CD4-positive, alpha-beta T cell treated with Interleukin-4 for 1 hour (primary cell): ENCODE measurements around the gene CALD1.
"Not testable (repeated sequence)": the region's sequence is repeated elsewhere in the genome, so short reads cannot be mapped to it uniquely, and the experiment has no call there.

ENCODE experiments used
- DNase-seq, 2 donors: peaks; one replicate each; pipeline ENCODE4 v3.0.0-alpha.2; 2020 to 2022

The CALD1 gene

DNA sequence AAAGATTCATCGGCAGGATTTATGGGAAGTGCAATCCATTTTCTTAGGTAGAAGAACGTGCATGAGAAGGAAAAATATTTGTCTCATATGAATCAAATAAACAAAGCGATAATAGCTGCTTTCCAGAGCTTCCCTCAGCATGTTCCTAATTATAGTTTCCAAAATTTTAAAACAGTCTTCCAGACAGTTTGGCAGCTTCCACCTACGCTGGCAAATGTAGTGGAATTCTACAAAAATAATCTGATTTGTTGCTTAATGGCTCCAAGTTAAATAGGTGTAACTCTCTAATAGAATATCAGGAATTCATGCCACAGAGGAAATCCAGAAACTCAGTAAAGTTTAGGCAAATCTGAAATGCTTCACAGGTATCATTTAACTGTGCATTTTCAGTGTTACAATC lies 183.6 kb downstream of the CALD1 start:
- DNase-seq = no peak

DNA sequence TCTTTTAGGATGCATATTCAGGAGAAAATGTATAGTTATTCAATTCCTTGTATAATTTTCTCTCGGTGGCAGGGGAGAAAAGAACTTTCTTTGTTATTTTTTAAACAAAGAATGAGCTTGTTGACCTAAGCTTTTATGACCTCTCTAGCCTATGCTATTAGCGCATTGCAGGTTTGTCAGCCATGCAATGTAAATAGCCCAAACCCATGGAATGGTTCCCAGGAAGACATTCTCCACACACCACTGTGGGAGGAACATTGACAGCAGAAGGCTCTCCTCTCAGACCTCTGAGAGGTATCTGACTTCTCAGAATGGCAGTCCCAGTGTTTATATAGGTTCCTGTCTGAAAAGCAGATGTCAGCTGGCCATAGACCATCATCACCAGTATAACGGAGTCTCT lies 187.3 kb downstream of the CALD1 start:
- DNase-seq = no peak

DNA sequence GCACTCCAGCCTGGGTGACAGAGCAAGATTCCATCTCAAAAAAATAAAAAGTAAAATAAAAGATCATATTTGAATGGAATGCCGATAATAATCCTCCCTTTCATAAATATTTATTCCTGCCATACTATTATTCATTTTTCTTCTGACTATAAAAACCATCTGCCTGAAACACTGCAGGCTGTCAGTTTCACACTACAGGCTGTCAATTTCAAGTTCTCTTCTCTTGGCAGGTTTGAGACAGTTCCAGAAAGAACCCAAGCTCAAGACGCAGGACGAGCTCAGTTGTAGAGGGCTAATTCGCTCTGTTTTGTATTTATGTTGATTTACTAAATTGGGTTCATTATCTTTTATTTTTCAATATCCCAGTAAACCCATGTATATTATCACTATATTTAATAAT lies 188.7 kb downstream of the CALD1 start:
- DNase-seq = no peak

DNA sequence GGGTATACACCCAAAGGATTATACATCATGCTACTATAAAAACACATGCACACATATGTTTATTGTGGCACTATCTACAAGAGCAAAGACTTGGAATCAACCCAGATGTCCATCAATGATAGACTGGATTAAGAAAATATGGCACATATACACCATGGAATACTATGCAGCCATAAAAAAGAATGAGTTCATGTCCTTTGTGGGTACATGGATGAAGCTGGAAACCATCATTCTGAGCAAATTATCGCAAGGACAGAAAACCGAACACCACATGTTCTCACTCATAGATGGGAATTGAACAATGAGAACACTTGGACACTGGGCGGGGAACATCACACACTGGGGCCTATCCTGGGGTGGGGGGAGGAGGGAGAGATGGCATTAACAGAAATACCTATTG lies 202.2 kb downstream of the CALD1 start:
- not testable (repeated sequence) for DNase-seq

DNA sequence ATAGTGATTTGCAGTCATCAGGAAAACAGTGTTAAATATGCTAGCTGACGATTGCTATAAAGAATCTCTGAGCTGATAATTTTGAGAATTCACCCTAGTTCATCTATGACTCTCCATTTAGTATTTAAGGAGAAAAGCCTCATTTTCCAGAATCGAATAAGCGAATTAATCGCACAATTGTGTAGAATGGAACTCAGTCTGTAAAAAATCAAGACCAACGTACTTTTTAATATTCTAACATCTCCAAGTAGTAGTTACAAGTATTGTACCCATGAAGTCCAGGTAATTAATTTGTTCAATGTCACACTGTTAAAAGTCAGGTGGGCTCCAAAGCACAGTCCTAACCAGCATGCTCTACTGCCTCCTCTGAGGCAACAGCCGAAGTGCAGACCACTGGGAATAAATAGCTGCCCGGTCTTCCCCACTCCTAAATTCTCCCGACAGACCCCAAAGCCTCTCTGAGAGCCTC lies 206.5 kb downstream of the CALD1 start:
- no peak for DNase-seq

DNA sequence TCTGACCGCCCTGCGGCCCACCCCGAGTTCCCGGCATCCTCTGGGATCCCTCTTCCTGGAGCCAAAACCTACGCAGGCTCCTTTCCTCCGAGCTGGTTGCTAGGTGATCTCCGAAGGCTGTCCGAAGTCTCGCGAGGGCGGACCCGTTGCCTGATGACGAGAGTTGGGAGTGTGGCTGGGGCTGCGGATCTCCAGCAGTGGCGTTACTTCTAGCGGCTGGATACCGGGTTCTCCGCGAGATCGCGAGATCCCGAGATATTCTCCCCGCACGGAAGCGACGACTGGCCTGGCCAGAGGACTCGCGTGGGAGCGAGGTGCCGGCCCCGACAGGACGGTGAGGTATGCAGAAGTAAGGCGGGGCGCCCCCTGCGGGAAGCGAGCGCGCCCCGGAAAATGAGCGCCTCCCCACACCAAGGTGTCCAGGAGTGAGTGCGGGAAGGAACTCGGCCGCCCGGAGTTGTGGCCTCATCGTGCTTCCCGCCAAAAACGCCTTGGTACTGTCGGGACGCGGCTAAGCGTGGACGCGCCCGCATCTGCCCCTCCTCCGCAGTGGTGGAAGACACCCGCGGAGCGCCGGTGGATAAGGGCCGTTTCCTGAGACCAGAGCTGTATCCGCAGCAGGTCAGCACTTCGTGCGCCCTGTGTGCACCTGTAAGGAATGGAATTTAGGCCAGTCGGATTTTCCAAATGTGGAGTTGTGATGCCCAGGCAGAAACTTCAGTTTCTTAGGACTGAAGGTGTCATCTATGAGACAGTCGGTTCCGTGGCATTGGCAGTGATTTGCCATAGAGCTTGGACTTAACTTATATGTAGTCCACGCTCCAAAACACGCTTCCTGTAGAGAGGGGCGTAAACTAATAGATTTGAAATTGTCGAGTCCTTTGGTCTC lies 207.2 kb downstream of the CALD1 start, which contains the start of gene AGBL3:
TSS of gene AGBL3 (plus strand) at position 146 of the 889 bp plus-strand sequence. CDS start 1,426 bp downstream, outside the sequence.
- DNase-seq = peak; percentile 91 to 92

DNA sequence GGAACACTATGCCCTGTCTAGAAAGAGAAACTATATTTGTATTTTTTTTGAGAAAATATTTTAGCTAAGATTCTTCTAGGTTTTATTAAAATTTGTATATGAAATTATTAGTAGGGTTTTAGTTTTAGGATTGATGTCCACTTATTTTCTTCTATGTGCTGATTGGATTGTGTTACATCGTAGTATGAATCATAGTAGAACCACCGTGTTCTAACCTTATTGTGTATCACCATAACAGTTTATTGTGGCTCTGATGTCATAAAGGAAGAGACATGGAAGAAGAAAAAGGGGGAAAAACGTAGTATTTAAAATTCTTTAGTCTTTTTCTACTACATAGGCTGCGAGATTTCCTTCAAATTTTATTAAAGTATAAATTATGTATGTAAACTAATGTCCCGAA lies 208.7 kb downstream of the CALD1 start:
- no peak for DNase-seq

DNA sequence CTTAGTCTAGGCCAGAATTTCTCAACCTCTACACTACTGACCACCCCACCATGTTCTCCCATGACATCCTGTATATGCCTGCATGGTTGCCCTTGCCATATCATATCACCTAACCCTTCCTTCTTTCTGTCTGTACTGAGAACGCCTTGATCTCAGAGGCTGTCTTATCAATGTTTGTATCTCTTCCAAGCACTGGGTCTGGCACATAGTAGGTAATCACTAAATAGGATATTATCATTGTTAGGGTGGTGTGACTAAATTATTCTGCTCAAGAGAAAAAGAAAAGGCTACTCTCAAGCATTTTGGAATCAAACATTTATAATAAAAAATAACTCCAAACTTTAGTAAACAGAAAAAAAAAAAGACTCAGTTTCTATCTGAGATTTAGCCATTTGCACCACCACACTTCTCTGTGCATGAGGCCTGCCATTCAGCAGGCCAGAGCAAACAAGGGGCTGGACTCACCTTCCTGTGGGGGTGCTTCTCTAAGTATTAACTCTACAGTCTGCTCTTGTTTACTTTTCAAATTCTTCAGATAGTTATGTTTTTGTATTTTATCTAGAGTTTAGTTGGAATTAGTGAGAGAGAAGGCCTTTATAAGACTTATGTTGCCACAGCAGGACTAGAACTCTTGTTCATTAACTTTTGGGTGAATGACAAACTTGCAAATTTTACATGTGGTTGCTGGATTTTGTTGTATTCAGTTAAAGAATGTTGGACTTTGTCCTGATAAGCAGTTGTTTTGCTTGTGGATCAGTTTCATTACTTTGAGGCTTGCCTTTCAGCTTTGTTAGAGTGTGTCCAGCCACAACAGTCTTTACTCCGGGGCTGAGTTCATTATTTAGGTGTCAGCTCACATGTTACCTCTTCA lies 212.3 kb downstream of the CALD1 start:
- no peak for DNase-seq

DNA sequence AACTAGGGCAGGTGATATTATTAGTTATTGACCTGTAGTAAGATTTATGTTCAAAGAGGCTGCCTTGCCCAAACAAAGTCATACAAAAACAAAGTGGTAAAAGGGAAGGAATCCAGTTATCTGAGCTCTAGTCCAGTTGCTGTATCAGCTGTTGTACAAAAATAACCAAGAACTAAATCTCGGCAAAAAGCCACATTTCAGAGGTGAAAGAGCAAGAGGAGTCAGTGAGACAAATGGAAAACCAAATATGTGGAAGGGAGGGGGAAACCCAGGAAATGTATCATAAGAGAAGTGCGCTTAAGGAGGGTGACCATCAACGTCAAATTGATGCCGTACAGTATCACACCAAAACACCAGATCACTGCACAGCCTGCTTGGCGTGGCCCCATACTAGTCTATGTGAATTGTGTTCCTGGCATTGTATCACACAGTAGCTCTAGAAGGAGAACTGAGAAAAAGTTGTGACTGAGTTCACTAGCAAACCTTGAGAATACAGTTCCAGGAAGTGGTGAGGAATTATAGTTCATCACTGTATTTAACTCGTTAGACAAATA lies 213.3 kb downstream of the CALD1 start:
- peak in 1 of 2 donors; percentile 45 for DNase-seq

DNA sequence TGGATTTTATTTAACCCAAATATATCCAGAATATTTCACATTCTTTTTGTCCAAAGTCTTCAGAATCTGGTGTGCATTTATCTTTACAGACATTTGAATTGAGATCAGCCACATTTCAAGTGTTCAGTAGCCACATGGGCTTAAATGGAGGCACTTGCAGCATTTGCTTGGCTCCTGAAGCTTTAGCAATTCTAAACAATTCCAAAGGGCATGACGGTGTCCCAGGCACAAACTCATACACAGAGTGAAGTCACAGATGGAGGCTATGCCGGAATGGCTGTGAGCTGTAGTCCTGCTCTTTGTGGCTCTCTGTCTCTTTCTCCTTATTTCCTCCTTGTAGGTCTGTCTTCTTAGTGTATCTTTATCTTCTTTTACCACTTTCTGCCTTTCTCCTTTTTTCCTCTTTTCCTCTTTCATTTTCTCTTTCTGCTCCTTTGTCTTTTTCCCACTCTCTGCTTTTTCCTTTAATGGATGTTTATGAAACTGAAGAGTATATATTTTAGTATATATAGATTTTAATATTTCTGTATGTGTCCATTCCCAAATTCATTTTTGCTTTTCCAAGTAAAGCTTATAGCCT lies 214.5 kb downstream of the CALD1 start:
- DNase-seq = no peak

DNA sequence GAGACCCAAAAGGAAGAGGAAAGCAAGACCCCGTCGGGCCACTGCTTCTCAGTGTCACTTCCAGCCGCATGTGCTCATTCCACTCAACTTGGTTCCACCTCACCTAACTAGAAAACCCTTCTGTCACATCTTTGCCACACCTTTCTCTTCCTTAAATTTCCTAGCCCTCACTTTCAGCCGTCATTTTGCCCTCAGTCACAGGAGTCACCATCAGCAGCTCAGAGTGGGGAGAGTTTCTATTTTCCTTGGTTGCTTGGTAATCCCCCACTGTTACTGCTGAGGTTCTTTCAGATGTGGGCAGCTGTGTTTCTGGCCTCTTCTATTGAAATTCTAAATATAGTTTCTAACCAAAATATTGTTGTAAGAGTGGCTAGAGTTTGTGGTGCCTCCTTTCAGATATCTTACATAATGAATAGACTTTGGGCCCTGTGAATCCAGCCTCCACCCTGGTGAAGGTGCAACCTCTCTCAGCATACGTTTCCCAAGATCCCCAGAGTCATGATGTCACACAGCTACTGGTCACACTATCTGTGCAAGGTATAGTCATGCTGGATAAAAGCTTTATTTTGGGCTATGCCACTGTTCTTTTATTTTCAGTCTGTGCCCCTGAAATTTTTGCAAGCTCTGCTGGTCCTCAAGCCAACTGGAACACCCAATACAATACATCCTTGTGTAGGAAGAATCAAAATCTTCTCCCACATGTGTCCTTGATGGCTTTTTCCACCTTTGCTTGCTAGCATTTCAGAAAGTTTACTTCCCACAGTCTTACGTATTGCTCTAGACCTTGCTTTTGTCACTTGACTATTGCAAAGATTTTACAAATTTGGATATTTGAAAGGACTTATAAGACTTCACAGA lies 216.0 kb downstream of the CALD1 start:
- DNase-seq = peak; percentile 61 to 64

DNA sequence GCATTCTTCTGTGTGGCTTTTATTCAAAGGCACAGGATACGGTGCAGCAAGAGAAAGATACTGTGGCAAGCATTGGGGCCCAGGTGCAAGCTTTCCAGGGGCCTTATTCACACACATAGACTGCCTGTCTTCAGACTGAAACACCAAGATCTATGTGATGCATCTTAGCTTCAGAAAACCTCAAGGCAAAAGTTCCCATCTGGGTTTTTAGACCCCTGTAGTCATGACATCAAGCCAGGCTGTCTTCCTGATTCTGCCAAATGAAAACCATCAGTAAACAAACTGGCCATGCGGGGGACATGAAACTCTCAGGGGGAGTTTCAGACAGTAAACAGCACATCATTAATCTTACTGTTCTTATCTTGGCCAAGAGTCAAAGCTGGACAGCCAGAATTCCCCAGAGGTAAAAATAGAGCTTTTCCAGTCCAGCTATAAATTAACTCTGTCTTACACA lies 216.7 kb downstream of the CALD1 start:
- peak; percentile 18 to 26 for DNase-seq

DNA sequence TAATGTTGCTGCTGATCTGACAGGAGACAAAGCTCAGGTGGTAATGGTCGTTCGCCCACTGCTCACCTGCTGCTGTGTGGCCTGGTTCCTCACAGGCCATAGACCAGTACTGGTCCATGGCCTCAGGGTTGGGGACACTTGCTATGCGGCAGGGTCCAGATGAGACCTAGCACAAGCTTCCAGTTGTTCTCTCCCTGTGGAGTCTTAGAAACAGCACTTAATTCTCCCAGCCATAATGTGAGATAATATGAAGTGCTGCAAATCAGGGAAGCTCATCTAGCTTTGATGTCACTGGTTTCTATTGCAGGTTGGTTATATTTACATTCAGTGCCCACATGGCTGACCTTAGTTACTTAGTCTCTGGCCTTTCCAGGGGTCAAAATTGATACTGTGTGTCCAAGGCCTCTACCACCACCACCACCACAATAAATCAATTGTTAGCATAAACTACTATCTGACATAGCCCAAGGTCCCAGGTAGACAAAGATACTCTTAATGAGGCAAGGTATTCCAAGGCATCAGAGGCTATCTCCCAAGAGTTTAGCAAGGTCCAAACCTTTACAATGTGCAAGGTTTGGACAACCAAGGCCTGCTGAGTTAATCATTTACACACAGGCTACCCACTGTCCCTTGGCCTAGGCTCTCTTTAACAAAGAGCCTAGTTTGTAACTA lies 217.9 kb downstream of the CALD1 start:
- no peak for DNase-seq

DNA sequence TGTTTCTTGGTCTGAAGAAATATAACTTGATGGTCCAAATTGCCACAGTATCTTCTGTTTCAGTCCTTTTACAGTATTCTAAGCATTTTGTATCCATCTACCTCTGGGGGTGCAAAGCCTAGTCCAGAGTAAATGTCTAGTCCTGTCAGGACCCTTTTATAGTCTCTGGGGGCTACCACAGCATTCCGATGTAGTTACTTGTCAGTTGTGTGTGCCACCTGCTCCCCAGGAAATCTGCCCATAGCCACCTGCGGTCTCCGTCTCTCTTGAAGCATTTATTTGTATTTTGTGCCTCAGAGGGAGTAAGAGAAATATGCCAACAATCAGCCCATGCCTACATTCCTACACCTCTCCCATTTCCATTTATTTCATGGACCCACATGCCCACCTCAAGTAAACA lies 219.7 kb downstream of the CALD1 start:
- no peak for DNase-seq

DNA sequence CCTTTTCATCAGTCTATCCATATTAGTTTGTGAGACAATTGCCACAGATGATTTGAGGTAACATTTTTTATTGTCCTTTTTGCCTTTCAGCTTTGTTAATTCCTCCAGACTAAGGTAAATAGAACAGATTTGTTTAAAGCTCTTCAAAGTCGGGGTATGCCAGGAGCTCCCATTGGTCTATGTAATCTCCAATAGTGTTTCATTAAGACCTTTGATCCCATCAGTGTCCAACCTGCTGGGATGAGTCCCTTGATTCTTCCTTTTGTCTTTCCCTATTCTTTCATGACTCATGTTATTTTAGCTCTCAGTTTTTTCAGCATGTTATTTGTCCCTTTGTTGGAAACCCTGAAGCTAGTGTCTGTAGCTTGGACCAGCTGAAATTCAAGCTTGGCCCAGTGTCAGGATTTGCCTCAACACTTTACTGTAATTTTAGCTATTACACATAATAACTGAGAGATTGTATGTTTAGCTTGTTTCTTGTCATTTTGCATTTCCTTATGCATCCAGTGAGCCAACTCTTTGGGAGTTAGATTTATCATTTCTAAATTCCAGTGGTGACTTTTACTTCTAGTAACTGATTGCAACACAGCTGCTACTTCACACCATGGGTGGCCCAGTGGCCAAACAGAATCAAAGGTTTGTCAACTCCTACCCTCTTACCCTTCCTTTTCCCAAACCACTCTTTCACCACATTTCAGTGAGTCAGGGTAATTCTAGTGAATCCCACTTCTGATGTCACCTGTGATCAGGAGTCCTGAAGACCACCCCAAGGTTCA lies 222.1 kb downstream of the CALD1 start:
- no peak for DNase-seq

DNA sequence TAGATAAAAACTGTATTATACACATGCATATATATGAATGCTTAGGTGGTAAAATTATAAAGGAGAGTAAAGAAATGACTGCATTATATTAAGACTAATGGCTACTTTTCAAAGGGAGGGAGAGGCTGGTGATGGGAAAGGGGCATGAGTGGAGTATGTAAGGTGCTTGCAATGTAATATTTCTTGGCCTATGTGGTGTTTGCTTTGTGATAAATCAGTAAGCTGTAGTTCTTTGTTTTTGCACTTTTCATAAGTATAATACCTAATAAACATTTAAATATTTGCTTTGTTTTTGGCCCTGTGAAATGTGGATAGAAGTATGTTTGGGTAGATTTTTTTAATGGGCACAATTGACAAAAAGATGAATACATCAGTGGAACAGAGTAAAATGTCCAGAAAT lies 232.8 kb downstream of the CALD1 start:
- no peak for DNase-seq
